SKM-1 treated with dmso at 0.1 percent for 144 hours (cell line): ENCODE results near the gene IFITM2.
A peak's percentile ranks its signal among the peaks of the same experiment; 100 is the strongest.

ENCODE experiments used
- DNase-seq: peaks from one replicate; lab custom pipeline; 2025; ENCODE audit not compliant: unreplicated experiment; lab: John Stamatoyannopoulos, UW

IFITM2 gene

GRCh38 chr11:292211-293121, 15.2 kb upstream of the IFITM2 start:
- no peak for DNase-seq

DNA sequence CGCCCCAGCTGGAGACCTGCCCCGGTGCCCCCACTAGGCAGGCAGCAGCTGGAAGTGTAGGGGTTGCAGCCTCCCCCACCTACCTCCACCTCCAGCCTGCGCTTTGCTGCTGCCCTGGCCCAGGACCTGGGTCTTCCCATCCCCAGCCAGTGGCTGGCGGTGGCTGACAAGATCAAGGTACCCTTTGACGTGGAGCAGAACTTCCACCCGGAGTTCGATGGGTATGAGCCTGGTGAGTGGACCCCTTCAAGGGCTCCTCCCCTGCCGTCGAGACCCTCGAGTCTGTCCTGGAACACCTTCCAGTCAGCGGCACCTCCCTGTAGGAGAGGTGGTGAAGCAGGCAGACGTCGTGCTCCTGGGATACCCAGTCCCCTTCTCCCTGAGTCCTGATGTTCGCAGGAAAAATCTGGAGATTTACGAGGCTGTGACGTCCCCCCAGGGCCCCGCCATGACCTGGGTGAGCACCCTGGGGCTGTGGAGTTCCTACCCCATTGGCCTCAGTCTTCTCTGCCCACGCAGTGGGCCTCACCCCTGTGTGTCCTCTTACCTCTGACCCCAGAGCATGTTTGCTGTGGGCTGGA, 14.3 kb upstream of the IFITM2 start:
- no peak for DNase-seq

- no peak for DNase-seq
These were observed 13.6 kb upstream of the IFITM2 start for GRCh38 chr11:293852-294661.

DNA sequence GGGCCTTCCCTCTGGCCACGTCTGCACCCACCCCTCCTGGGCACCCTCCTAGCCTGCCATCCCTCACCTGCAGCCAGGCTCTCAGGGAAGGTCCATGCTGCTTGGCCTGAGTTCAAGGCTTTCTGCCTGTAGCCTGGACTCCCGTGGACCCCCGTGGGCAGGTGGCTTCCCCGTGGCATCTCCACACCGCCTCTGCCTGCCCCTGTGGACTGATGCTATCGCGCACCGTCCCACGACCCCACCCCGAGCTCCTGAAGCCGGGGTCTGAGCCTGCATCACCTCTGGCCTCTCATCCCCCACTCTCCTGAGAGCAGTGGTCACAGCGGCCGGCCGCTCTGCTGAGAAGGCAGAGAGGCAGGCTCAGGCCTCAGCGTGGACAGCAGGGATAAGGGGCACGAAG, 12.8 kb upstream of the IFITM2 start:
- no peak for DNase-seq

- no peak for DNase-seq
These were observed 12.1 kb upstream of the IFITM2 start for GRCh38 chr11:295351-296170.

DNA sequence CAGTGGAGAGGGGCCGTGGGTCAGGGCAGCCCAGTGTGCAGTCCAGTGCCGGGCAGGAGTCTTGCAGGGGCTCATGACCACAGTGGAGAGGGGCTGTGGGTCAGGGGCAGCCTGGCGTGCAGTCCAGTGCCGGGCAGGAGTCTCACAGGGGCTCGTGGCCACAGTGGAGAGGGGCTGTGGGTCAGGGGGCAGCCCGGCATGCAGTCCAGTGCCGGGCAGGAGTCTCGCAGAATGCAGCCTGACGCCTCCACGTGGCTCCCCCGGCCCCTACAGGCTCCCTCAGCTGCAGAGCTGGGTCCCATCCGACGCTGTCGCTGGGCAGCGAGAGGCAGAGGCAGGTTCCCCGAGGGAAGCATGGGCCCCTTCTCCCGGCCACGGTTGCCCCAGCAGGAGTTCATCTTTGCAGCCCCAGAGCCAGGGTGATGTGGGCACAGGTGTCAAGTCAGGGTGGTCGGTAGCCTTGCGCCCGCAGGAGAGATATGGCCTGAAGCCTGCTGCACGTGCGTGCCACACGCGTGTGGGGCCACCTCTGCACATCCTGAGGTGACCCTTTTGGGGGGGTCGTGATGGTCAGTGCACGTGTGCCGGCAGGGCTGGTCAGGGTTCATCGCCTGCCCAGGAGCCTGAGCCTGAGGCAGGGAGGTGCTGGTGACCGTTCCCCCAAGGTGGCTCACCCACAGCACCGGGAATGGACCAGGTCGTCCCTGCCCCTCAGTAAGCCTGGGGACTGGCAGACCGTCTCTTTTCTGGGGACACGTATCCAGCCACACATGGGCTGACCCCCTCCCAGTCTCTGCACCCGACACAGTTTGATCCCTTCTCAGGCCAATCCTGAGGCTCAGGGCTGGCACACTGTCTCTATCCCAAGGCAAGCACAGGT, 11.2 kb upstream of the IFITM2 start:
- DNase-seq = no peak

GRCh38 chr11:297051-297585, 10.5 kb upstream of the IFITM2 start:
- no peak for DNase-seq

DNA sequence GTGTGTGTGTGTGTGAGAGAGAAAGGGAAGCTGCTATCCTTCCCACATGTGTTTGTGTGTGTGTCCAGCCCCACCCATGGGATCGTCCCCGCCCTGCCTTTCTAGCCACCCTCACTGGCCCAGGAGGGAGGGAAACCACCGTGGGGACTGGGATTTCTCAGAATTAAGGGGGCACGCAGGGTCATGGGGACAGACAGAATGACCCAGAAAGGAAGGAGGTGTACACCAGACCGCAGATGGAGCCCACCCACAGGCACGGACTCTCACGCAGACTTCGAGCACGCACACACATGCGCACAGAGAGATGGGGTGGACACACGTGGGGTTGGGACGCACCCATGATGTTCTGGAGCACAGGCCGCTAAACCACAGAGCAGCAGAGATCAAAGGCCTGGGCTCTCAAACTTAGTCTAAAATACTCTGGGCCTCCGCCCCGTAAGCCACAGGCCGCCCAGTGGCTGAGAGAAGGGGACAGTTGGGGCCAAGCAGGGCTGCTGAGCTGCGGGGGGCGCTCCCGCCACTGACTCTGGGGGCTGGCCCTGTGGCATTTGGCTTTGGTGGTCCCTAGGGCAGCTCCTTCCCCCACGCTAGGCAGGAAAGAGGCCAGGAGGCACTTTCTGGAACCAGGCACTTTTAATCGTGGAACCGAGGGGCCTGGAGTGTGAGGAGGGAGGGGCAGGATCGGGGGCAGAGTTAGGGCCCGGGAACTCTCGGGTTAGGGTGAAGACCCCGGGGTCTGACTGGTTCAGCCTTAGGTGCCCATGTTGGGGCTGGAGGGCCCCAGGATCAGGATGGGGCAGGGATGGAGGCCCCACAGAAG, 9.8 kb upstream of the IFITM2 start:
- no peak for DNase-seq

- DNase-seq = no peak
These were observed 9.1 kb upstream of the IFITM2 start for GRCh38 chr11:298406-299065.

DNA sequence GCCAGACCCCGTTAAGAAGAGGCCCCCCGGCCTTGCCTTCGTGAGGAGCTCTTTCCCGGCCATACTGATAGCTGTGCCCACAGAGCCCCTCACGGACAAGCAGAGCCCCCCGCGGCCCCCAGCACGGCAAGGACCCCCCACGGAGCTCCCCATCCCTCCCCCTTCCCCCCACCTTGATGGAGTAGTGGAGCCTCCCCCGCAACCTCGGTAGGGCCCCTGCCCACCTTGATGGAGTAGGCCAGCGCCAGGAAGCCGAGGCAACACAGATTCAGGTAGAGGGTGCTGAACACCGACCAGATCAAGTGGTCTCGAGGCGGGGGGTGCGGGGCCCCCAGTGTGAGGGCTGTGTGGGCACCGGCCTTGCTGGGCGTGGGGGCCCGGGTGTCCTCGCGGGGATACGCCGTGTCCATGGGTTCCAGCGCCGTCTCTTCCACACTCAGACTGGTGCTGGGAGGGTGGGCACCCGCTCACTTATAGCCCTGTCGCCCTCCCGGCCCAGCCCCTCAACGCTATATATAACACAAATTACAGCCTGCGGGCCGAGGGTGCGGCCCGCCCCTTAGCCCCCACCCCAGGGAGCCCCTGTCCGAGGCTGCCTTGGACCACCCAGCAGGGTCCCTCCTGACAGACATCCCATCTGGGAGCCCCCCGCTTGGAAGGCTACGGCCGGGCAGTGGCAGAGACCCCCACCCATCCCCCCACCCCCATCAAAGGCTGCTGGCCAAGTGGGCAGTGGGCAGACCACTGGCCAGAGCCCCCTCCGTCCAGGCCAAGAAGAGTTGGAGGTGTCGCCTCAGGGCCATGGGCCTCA, 8.3 kb upstream of the IFITM2 start, which contains the start of gene IFITM5:
Gene IFITM5 (minus strand): TSS at position 446 of the 811 bp plus-strand sequence. CDS start 36 bp downstream, at position 410.
- DNase-seq = no peak

GRCh38 chr11:299951-300735, 7.5 kb upstream of the IFITM2 start:
- DNase-seq = no peak

DNA sequence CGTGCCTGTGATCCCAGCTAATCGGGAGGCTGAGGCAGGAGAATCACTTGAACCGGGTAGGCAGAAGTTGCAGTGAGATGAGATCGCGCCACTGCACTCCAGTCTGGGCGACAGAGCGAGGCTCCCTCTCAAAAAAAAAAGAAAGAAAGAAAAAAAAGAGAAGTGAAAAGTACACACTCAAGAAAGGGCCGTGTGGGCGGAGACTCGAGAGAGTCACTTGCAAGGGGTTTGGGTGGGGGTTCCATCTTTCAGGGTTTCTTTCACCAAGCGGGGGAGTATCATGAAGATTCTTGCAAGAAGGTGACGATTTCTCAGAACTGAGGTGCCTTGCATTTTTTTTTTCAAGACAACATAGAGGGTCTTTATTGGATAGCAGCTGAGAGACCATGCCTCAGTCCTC, 4.3 kb upstream of the IFITM2 start:
- no peak for DNase-seq

DNA sequence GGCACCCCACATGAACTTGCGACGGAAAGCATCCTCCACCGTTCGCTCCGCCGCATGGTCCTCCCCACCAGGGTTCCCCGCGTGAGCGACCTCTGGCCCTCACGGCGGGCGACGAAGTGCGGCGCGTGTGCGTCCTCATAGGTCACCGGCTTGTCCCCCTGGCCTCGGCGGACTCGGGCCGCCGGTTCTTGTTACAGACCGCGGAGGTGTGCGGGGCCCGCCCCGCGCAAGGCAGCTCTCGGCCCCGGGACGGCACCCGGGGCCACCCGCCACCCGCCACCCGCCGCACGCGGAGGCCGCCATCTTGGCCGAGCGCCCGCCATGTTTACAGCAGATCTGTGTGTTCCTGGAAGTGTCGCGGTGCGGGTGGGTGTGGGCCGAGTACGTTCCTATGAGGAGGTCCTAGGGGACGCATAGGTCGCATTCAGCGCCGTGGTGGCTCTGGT, 3.5 kb upstream of the IFITM2 start:
- no peak for DNase-seq

- DNase-seq = peak; percentile 52
These were observed 2.4 kb upstream of the IFITM2 start for GRCh38 chr11:304915-305843.

DNA sequence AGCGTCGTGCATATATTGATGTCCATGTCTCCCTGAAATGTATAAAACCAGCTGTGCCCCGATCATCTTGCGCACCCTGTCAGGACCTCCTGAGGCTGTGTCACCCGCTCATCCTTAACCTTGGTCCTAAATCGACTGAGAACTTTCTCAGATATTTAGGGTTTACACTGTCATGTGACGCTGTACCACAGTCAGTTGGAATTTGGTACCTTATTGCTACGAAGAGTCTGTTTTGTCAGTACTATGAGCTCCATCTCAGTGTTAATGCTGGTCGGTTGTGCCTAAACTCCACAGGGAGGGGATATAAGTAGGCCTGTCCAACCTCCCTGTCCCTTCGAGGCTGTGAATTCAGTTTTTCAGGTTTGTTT, 1.8 kb upstream of the IFITM2 start:
- DNase-seq = no peak
